Measurements from ENCODE around the gene POU5F1. TPM values are rescaled to one million over a fixed set of nuclear protein-coding genes. Genes with fewer than 3 reads are reported as not detected.

The POU5F1 gene
- total RNA-seq, 2 experiments from 2014 or later: 0.48 TPM; not detected in 1

DNA sequence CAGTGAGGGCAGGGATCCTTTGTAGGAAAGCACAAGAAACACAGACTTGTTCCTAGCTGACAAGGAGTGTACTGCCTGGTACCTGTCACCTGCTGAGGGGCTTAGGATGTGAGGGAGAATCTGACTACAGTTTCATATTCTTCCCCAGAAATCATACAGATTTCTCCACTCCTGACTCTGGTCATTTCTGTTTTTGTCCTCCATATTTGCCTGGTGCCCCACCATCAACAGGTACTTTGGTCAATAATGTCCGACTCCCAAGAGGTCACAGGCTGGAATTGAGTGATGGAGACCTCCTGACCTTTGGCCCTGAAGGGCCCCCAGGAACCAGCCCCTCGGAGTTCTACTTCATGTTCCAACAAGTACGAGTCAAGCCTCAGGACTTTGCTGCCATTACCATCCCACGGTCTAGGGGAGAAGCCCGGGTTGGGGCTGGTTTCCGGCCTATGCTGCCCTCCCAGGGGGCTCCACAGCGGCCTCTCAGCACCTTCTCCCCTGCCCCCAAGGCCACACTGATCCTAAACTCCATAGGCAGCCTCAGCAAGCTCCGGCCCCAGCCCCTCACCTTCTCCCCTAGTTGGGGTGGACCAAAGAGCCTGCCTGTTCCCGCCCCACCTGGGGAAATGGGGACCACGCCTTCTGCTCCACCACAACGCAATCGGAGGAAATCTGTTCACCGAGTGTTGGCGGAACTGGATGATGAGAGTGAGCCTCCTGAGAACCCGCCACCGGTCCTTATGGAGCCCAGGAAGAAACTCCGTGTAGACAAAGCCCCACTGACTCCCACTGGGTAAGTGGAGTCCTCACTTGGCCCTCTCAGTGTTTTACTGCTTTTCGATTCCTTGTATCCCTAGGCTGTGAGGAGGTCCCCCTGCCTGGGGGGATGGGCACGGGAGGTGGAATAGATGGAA is 9.0 kb downstream of the POU5F1 start:
- CTCF ChIA-PET: no interaction called here
- Mint-ChIP-seq H3K4me3 (no peak overlapping the region), H3K36me3 (ENCODE audit: low read depth) (peaks cover 42% of the 10 kb centered on the region), H3K9me3 (no peaks in the 10 kb centered on the region), H3K27me3 (ENCODE audit: low read depth) (no peaks in the 10 kb centered on the region), H3K4me1 (ENCODE audit: low read depth) (peaks cover 49% of the 10 kb centered on the region), H3K27ac (peak overlapping the region; percentile 28)
- intact Hi-C loops (cut with micrococcal nuclease): no loop called here
- no peak for DNase-seq

GRCh38 chr6:31158863-31159855 is 11.3 kb downstream of the POU5F1 start:
- peak overlapping the region; percentile 97 for H3K4me3 Mint-ChIP-seq
- DNase-seq: peak; percentile 50
- H3K9me3 Mint-ChIP-seq: no peaks in the 10 kb centered on the region
- peaks cover 41% of the 10 kb centered on the region for H3K4me1 Mint-ChIP-seq (ENCODE audit: low read depth)
- CTCF ChIA-PET: interaction anchor here (0.9 to 2.2 kb wide), 5 partner anchors 30 to 208 kb away, joined by 3 to 6 read pairs (median 4); no protein-coding TSS in a partner anchor
- H3K27me3 Mint-ChIP-seq (ENCODE audit: low read depth): no peaks in the 10 kb centered on the region
- H3K27ac Mint-ChIP-seq: peak overlapping the region; percentile 80
- intact Hi-C loops (cut with micrococcal nuclease): loop anchor here (1.0 to 10.0 kb wide), 5 partner anchors 22 to 814 kb away; partner anchors contain the start of genes HLA-C and RPP21
- H3K36me3 Mint-ChIP-seq (ENCODE audit: low read depth): peaks cover 54% of the 10 kb centered on the region

DNA sequence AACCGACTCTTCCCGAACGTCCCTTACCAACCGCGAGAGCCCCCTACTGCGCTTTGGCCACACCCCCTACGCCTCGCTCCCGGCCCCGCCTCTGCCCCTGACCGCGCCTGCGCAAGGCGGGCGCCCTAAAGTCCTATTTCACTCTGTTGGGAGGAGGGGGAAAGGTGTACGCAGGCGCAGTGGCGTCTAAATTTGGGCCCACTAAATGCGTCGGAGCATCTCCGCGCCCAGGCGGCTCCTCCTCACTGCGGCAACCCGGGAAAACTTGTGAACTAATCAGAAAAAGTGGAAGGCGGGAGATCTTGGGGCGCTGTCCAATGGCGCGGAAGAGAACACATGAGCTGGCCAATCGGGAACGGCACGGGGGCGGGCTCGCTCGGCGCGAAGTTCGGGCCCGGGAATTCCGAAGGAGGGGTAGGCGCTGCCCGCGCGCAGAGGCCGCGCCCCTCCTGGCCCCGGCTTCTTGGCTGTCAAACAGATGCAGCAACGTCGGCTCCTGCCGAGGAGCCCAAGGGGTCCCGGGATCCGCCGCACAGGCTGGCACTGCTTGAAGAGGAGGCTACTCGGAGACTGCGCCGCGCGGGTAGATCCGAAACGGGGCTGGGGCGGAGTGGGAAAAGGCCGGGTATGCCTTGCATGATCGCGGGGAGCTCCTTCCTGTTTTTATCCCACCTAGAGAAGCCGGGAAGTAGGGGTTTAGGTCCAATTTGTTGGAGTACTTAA is 12.2 kb downstream of the POU5F1 start, which contains the start of gene TCF19:
Gene TCF19 (plus strand): TSS at position 450 of the 723 bp plus-strand sequence. CDS start 881 bp downstream, outside the sequence.
- H3K36me3 Mint-ChIP-seq (ENCODE audit: low read depth): peaks cover 54% of the 10 kb centered on the region
- peaks cover 37% of the 10 kb centered on the region for H3K4me1 Mint-ChIP-seq (ENCODE audit: low read depth)
- DNase-seq: peak; percentile 100
- no peaks in the 10 kb centered on the region for H3K9me3 Mint-ChIP-seq
- peak within 1 kb of the TSS; percentile 83 for H3K27ac Mint-ChIP-seq
- CTCF ChIA-PET: interaction anchor here (1.0 to 2.2 kb wide), 5 partner anchors 21 to 208 kb away, joined by 3 to 6 read pairs (median 3); no protein-coding TSS in a partner anchor
- H3K27me3 Mint-ChIP-seq (ENCODE audit: low read depth): no peaks in the 10 kb centered on the region
- H3K4me3 Mint-ChIP-seq: peak within 1 kb of the TSS; percentile 97
- intact Hi-C loops (cut with micrococcal nuclease): loop anchor here (1.0 to 10.0 kb wide), 5 partner anchors 22 to 814 kb away; partner anchors contain the start of genes HLA-C and RPP21

- no peak for DNase-seq
- no peaks in the 10 kb centered on the region for H3K9me3 Mint-ChIP-seq
- peak within 1 kb of the TSS; percentile 83 for H3K27ac Mint-ChIP-seq
- peaks cover 33% of the 10 kb centered on the region for H3K4me1 Mint-ChIP-seq (ENCODE audit: low read depth)
- intact Hi-C loops (cut with micrococcal nuclease): loop anchor here (1.0 to 10.0 kb wide), 5 partner anchors 23 to 813 kb away; partner anchors contain the start of genes HLA-C and RPP21
- H3K27me3 Mint-ChIP-seq (ENCODE audit: low read depth): no peaks in the 10 kb centered on the region
- CTCF ChIA-PET: interaction anchor here (1.0 to 2.2 kb wide), 5 partner anchors 20 to 209 kb away, joined by 3 to 6 read pairs (median 3); no protein-coding TSS in a partner anchor
- H3K4me3 Mint-ChIP-seq: peak within 1 kb of the TSS; percentile 97
- H3K36me3 Mint-ChIP-seq (ENCODE audit: low read depth): peaks cover 54% of the 10 kb centered on the region
These were observed 12.9 kb downstream of the POU5F1 start, which contains the start of gene CCHCR1 for GRCh38 chr6:31157513-31158139. CCHCR1 (minus strand) TSS chr6:31157802; CDS start chr6:31157600, 202 bp downstream.

GRCh38 chr6:31156641-31157040 is 13.8 kb downstream of the POU5F1 start:
- no peak overlapping the region for H3K27ac Mint-ChIP-seq
- H3K4me3 Mint-ChIP-seq: peak overlapping the region; percentile 97
- intact Hi-C loops (cut with micrococcal nuclease): loop anchor here (10.0 kb wide), 1 partner anchor 812 kb away; the partner anchor contains the start of gene RPP21
- DNase-seq: no peak
- H3K36me3 Mint-ChIP-seq (ENCODE audit: low read depth): peaks cover 45% of the 10 kb centered on the region
- no peaks in the 10 kb centered on the region for H3K9me3 Mint-ChIP-seq
- peaks cover 27% of the 10 kb centered on the region for H3K4me1 Mint-ChIP-seq (ENCODE audit: low read depth)
- CTCF ChIA-PET: interaction anchor here (0.7 to 2.2 kb wide), 4 partner anchors 20 to 41 kb away, joined by 3 to 5 read pairs (median 3); no protein-coding TSS in a partner anchor
- no peaks in the 10 kb centered on the region for H3K27me3 Mint-ChIP-seq (ENCODE audit: low read depth)

DNA sequence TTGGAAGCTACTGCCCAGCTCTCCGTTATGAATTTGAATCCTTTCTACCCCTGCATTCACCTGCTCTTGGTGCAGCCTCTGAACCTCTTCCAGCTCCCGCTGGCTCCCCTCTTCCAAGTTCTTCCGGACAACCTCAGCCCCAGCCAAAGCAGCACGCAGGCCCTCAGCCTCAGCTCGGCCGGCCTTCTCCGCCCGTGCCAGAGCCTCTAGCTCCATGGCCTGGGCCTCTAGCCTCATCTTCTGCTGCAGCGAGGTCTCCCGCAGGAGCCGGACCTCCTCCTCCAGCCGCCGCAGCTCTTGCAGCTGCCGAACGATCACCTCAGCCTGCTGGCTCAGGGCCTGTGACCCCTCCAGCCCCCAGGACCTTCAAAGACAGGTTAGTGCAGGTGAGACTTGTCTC is 16.0 kb downstream of the POU5F1 start:
- no peaks in the 10 kb centered on the region for H3K27me3 Mint-ChIP-seq (ENCODE audit: low read depth)
- no peak overlapping the region for H3K4me3 Mint-ChIP-seq
- DNase-seq: no peak
- CTCF ChIA-PET: interaction anchor here (1.1 kb wide), 1 partner anchor 212 kb away, joined by 3 read pairs; no protein-coding TSS in a partner anchor
- H3K4me1 Mint-ChIP-seq (ENCODE audit: low read depth): peaks cover 13% of the 10 kb centered on the region
- H3K27ac Mint-ChIP-seq: no peak overlapping the region
- no peaks in the 10 kb centered on the region for H3K9me3 Mint-ChIP-seq
- H3K36me3 Mint-ChIP-seq (ENCODE audit: low read depth): peaks cover 37% of the 10 kb centered on the region
- intact Hi-C loops (cut with micrococcal nuclease): loop anchor here (10.0 kb wide), 1 partner anchor 810 kb away; the partner anchor contains the start of gene RPP21

GRCh38 chr6:31152781-31153180 is 17.7 kb downstream of the POU5F1 start:
- no peaks in the 10 kb centered on the region for H3K9me3 Mint-ChIP-seq

DNA sequence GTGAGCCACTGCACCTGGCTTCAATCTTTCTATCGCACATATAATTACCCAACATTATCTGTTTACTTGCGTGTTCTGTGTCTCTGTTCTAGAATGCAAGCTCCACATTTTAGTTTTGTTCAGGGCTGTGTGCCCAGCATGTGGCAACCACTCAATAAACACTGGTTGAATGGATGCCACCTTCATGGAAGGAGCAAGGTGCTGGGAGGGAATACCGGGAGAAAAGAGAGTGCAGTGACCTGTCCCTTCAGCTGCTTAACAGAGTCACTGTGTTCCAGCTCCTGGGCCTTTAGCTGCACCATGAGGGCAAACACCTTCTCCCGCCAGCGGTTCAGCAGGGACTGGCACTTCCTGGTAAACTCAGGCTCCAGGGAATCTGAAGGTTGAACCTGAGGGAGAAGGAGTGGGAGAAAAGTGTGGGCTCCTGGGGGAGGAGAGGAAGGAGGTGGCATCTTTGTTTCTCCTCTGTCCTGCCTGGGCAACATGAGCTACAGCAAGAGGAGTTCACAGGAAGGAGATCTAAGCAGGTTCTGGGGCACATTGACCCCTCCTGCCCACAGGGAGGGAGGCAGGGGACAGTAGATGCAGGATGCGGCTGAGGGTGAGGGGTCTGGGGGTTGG is 20.5 kb downstream of the POU5F1 start:
- CTCF ChIA-PET: interaction anchor here (1.5 kb wide), 1 partner anchor 13 kb away, joined by 3 read pairs; no protein-coding TSS in a partner anchor
- peaks cover 18% of the 10 kb centered on the region for H3K36me3 Mint-ChIP-seq (ENCODE audit: low read depth)
- no peak overlapping the region for H3K4me3 Mint-ChIP-seq
- H3K9me3 Mint-ChIP-seq: no peaks in the 10 kb centered on the region
- intact Hi-C loops (cut with micrococcal nuclease): loop anchor here (10.0 kb wide), 1 partner anchor 805 kb away; the partner anchor contains the start of gene RPP21
- no peaks in the 10 kb centered on the region for H3K4me1 Mint-ChIP-seq (ENCODE audit: low read depth)
- no peaks in the 10 kb centered on the region for H3K27me3 Mint-ChIP-seq (ENCODE audit: low read depth)
- H3K27ac Mint-ChIP-seq: no peak overlapping the region
- no peak for DNase-seq

More at GRCh38 chr6:31152781-31153180, 17.7 kb downstream of the POU5F1 start:
- intact Hi-C loops (cut with micrococcal nuclease): loop anchor here (10.0 kb wide), 1 partner anchor 808 kb away; the partner anchor contains the start of gene RPP21
- peaks cover 28% of the 10 kb centered on the region for H3K36me3 Mint-ChIP-seq (ENCODE audit: low read depth)
- CTCF ChIA-PET: interaction anchor here (0.7 to 1.3 kb wide), 2 partner anchors 44 to 119 kb away, joined by 3 read pairs; no protein-coding TSS in a partner anchor
- no peaks in the 10 kb centered on the region for H3K27me3 Mint-ChIP-seq (ENCODE audit: low read depth)
- H3K4me3 Mint-ChIP-seq: no peak overlapping the region
- peaks cover 8% of the 10 kb centered on the region for H3K4me1 Mint-ChIP-seq (ENCODE audit: low read depth)
- no peak for DNase-seq
- no peak overlapping the region for H3K27ac Mint-ChIP-seq

DNA sequence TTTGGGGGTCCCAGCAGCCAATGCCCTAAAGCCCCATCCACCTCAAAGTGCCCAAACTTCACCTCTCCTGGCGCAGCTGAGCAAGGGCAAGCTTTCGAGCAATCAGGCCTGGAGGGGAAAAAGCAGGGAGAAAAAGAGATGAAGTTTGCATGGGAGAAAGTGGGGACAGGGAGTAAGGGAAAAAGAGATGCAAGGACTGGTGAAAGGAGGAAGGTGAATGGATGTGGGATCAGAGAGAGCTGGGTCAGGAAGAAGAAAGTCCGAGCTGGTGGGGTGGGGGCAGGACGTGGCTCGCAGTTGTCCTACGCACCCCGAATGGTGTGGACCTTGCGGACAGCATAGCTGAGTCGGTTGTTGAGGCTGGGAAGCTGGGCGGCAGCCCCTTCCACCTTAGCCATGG is 25.1 kb downstream of the POU5F1 start:
- no peaks in the 10 kb centered on the region for H3K4me1 Mint-ChIP-seq (ENCODE audit: low read depth)
- intact Hi-C loops (cut with micrococcal nuclease): no loop called here
- H3K9me3 Mint-ChIP-seq: no peaks in the 10 kb centered on the region
- DNase-seq: no peak
- no peaks in the 10 kb centered on the region for H3K27me3 Mint-ChIP-seq (ENCODE audit: low read depth)
- CTCF ChIA-PET: interaction anchor here (0.9 to 1.3 kb wide), 4 partner anchors 8 to 215 kb away, joined by 3 to 5 read pairs (median 4); no protein-coding TSS in a partner anchor
- H3K27ac Mint-ChIP-seq: no peak overlapping the region
- H3K36me3 Mint-ChIP-seq (ENCODE audit: low read depth): peaks cover 9% of the 10 kb centered on the region
- H3K4me3 Mint-ChIP-seq: no peak overlapping the region

- H3K9me3 Mint-ChIP-seq: no peaks in the 10 kb centered on the region
- intact Hi-C loops (cut with micrococcal nuclease): no loop called here
- H3K4me3 Mint-ChIP-seq: no peak overlapping the region
- no peaks in the 10 kb centered on the region for H3K27me3 Mint-ChIP-seq (ENCODE audit: low read depth)
- peaks cover 8% of the 10 kb centered on the region for H3K36me3 Mint-ChIP-seq (ENCODE audit: low read depth)
- H3K27ac Mint-ChIP-seq: no peak overlapping the region
- no peak for DNase-seq
- CTCF ChIA-PET: interaction anchor here (0.9 to 1.3 kb wide), 3 partner anchors 8 to 47 kb away, joined by 3 to 5 read pairs (median 4); no protein-coding TSS in a partner anchor
- no peaks in the 10 kb centered on the region for H3K4me1 Mint-ChIP-seq (ENCODE audit: low read depth)
These were observed 25.5 kb downstream of the POU5F1 start for GRCh38 chr6:31144970-31145340.
